ENCODE measurements around the gene NTM.

The NTM gene

DNA sequence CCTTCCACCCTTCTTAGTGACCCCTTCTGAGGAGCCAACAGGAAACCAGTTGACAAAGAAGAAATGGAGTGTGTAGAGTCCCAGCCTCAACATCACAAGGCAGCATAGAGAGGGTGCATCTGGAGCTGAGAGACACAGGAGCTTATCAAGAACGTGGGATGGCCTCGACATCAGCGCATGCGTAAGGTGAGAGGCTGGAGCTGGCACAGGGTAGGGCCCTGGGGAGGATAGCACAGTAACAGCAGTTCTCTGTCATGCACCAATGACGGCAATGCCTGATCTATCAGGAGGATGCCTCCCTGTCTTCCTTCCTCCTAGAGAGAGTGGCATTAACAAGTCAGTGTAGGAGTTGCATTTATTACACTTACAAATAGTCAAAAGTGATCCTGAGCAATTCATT is 426.1 kb downstream of the NTM start:
- in situ Hi-C loops (cut with MboI; ENCODE audit: low sequenced_read_pairs): no loop called here

DNA sequence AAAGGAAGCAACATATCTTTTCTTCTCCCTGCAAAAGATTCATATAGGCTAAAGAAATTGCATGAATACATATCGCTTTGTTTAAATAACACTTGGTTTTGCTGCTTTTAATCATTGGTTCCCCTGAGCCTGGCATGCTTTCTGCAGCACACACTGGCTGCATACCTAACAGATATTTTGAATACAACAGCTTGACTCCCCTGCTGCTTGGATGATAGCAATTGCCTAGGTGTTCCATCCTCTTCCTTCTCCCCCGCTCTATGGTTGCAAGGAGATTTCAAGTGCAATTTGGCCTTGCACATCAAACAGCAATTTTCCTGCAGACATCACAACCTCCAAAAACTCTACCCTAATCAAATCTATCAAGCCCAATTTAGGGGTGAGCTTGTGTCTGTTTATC is 430.0 kb downstream of the NTM start:
- in situ Hi-C loops (cut with MboI; ENCODE audit: low sequenced_read_pairs): no loop called here

DNA sequence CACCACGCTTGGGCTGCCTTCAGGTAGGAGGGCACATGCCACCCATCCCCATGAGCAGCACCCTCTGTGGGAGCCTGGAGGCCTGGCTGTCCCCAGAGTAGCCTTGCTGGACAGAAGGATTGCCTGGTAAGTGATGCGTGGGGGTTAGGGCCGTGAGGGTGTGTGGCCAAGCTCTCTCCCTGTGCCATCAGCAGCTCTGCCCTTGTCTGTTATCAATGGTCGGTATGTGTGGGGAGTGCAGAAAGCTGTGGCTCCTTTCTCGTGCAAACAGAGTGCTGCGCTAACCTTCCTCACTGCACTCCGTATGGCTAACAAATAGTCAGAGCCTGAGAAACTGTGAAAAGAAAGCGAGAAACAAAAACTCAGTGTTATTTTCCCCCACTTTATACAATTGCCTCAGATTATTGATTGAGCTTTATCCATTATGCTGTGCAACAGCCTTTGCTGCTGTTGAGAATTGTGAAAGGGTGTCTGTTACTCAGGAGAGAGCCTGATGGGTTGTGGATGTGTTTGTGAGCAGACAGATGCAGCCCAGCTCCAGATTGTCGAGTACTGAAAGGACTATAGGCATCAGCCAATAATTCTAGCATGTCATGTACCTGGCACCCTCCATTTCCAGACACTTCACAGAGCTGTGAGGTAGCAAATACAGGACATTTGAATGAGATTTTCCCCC is 432.2 kb downstream of the NTM start:
- in situ Hi-C loops (cut with MboI; ENCODE audit: low sequenced_read_pairs): no loop called here

DNA sequence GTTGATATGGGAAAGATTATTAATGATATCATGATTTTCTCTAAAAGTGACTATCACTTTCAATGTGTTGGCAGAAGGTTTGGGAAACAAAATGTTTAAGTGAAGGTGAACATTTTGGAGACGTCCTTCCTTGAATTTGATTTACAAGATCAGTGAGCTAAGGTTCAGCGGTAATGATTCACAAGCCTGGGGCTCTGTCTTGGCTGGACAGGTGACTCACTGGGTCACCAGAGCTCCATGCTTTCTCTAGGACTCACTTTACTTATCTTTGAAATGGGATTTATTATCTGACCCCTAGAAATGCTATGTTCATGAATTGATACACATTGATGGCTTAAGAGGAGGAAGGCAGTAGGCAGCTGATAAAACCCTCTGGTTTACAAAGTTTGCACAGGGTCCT is 437.5 kb downstream of the NTM start:
- in situ Hi-C loops (cut with MboI; ENCODE audit: low sequenced_read_pairs): no loop called here

DNA sequence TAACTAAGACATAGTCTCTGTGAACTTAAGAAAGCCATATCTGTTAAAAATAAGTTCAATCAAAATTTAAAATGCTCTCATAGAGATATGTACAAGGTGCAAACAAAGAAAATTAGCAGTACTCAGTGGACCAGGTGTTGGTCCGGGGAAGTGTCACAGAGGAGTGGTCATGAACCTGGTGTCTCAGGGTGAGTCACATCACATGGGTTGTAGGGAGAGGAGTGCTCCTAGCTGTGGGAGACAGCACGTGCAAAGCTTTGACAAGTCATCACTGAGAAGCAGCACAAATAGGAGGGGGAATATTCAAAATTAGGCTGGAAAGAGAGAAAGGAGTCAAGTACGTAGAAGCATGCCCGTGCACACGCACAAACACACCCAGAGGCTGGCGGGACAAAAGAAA is 438.1 kb downstream of the NTM start:
- in situ Hi-C loops (cut with MboI; ENCODE audit: low sequenced_read_pairs): no loop called here

DNA sequence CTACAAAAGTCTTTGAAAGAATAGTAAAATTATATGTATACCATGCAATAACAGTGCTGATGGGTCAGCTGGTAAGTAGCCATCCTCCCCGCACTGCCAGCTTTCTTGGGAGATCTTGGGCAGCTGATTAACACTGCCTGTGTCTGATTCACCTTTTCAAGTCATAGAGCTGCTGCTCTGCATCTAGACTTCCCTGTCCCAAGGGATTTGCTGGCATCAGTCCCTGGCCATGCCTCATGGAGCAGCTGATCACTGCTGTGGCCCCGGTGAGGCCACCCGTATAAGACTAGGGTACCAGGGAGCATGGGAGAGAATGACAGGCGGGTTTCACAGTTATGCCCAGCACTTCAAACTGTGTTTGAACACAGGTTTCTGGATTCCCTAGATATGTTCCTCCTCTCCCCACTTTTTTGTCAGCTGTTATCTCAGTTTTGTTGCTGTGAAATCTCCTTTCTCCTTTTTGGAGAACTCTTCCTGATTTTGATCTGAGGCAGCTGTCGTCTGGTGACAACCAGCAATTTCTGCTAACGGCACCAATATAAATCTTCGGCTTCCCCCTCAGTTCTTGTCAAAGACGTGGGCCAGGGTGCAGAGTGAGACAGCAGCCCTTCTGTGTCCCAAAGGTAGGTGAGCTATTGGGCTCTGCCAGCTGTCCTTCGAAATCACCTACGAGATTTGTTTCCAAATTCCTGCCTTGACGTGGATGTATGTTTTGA is 438.9 kb downstream of the NTM start:
- in situ Hi-C loops (cut with MboI; ENCODE audit: low sequenced_read_pairs): no loop called here

DNA sequence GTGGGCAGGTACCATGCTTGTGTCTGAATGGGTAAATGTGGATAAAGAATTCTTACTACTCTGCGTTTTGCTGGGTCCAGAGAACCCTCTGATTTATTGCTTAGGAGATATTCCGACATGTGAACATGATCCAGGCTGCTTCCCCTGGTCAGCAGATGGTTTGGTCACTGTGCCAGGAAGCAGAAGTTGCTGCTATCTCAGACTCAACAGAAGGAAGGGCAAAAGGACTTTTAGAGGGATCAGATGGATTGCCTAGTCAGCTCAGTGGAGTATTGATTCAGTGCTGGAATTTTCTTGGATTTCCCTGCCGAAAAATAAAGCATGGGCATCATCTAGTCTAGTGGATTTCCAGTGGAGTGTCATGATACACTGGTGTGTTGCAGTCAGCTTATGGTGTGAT is 440.1 kb downstream of the NTM start:
- in situ Hi-C loops (cut with MboI; ENCODE audit: low sequenced_read_pairs): no loop called here

DNA sequence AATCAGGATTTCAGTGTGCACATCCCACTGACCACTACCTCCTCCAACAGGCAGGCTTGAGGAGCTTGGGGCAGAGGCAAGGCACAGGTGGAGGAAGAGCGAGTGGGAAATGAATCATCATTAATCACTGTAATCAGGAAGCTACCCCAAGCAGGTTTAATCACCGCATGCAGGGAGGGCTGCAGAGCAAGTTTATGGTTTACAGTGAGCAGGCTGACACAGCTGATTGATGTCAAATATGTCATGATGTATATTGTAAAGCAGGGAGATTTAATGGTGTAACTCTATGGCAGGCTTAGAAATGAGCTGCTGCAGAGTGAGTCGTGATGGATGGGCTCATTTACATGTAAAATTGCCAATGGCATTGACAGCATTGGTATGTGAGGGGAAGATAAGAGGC is 441.0 kb downstream of the NTM start:
- in situ Hi-C loops (cut with MboI; ENCODE audit: low sequenced_read_pairs): no loop called here

DNA sequence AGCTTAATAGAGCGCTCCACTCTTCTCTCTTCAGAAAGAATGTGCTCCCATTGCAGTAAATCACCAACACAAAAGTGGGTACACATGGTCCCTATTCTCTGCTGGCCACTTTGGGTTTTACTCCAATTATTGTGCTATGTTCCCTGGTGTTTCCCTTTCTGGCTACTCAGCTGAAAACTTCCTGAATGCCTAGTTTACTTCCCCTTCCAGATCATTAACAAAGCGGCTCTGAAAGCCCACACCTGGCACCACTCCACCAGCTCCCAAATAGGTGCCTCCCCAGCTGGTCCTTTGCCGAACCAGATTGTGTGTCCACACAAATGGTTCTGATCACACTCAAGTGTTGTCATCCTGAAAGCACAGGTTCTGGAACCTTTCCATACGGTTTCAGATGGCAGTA is 443.7 kb downstream of the NTM start:
- in situ Hi-C loops (cut with MboI; ENCODE audit: low sequenced_read_pairs): no loop called here

DNA sequence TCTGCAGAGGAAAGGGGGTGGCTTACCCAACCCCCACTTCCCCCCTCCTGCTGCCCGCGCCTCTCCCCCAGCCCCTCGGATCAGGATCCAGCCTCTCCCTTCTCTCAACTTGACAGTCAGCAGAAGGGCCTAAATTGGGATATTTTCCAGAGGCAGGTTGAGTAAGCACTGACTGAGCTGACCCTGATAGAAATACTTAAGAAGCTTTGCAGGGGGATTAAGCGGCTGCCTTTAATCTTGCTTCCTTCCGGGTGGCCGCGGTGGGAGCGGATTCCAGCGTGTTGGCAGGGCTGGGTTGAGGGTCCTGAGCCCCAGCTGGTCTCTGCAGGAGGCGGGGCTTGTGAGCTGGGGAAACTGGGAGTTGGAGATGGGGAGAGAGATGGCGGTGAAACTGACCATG is 445.2 kb downstream of the NTM start:
- in situ Hi-C loops (cut with MboI; ENCODE audit: low sequenced_read_pairs): no loop called here

DNA sequence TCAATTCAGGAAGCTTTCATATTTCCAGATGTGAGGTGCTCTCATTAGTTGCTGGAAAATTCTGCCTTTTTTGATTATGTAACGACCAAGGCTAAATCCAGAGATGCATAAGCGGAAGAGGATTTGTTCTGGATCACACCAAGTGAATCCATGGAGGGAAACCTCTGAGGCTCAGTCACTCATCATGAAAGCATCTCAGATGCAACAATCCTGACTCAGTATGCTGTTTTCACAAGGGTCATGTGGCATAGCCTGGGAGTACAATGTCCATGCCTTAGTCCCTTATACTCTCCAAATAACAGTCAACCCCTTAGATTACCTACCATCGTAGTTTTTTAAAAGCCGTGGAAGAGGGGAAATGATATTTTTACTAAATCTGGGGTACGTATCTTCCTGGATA is 445.6 kb downstream of the NTM start:
- in situ Hi-C loops (cut with MboI; ENCODE audit: low sequenced_read_pairs): no loop called here

DNA sequence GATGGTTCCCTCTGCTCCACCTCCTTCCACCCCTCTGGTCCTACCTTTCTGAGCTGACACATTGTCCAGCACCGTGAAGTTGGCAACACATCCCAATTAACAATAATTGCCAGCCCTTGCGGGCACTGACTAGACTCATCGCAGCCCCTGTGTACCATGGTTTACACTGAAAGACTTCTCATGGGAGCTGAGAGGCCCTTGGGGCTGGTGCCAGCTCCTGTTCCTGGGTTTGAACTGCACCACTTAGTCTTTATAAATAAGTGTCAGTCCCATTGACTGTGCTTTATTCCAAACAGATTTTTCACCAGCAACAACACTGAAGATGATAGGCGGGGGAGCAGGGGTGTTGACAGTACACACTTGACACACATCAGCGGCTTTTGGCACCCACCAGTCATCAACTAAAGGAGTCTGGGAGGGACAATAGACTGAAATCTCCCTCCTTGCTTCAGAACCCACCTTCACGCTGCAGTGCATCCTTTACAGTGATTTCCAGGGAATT is 447.3 kb downstream of the NTM start:
- in situ Hi-C loops (cut with MboI; ENCODE audit: low sequenced_read_pairs): no loop called here

DNA sequence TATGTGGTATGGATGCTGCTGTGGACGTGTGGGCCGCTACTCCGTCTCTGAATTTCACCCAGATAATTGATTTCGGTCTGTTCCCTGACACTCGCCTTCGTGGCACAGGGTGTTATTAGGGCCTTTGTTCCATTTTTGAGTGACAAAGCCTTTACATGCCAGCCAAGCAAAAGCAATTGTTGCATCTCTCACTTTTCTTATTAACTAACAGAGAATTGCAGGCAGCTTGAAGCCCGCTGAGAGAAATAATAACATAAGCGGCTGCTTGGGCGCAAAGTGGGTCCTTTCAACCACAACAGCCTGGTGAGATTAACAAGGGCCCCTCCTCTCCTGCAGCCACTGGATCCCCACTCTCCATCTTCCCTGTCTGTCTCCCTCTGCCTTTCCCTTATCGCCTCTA is 449.4 kb downstream of the NTM start:
- in situ Hi-C loops (cut with MboI; ENCODE audit: low sequenced_read_pairs): no loop called here

DNA sequence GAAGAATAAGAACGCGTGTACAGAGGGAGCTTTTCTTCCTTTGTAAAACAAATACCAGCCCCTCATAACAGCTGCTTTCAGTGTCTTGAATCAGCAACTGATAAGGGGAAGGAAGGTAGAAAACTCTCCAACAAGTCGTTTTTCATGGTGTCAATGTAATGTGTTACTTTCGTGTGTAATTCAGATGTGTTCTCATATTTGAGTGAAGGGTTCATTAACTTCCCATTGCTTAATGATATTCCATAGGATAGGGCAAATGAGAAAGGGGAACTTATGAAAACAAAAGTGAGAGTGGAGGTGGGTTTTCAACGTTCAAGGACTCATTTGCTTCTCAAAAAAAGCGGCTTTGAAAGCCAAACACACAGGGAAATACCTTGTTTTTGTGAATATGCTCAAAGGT is 452.1 kb downstream of the NTM start:
- in situ Hi-C loops (cut with MboI; ENCODE audit: low sequenced_read_pairs): no loop called here

DNA sequence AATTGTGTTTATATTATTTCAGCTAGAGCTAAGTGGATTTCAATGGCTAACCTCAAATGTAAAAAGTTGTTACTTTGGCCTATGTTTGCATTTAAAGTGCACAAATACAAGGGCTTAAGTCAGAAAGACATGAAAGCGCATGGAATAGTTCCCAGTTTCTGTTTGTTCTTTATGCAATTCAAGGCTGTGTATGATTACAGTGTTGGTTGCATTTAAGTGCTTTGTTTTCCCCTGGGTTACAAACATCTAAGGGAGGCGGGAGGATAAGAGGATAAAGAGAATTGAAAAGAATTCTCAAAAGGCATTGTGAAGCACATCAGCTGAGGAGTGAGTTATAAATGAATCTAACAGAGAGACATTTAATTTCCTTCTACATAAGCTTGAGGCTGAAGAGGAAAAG is 453.4 kb downstream of the NTM start:
- in situ Hi-C loops (cut with MboI; ENCODE audit: low sequenced_read_pairs): no loop called here

DNA sequence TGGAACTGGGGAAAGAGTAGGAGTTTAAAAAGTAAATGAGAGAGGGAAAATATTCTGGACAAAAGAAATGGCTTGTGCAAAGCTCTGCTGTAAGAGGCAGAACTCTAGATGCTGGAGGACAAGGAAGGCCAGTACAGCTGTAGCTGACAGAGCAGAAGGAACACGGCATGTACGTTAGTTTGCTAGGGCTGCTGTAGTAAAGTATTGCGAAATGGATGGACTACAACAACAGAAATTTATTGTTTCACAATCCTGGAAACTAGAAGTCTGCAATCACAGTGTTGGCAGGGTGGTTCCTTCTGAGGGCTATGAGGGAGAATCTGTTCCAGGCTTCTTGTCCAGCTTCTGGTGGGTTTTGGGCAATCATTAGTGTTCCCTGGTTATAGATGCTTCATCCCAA is 454.4 kb downstream of the NTM start:
- in situ Hi-C loops (cut with MboI; ENCODE audit: low sequenced_read_pairs): no loop called here

DNA sequence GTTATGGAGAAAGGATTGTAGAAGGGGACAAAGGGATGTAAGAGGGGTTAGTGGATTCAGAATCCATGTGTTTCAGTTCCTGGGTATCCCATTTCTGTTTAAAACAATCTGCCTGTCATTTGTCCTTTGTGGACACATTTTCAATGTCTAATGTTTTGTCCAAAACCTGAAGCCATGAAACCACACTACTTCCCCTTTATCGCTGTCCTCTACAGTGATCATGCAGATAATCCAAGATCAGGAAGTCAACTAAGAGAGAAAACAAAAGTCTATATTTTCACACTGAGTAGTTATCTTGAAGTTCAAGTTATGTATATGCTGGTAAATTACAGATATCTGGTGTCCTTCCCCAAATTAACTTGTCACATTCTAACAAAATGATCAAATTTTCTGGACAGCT is 457.0 kb downstream of the NTM start:
- in situ Hi-C loops (cut with MboI; ENCODE audit: low sequenced_read_pairs): no loop called here

DNA sequence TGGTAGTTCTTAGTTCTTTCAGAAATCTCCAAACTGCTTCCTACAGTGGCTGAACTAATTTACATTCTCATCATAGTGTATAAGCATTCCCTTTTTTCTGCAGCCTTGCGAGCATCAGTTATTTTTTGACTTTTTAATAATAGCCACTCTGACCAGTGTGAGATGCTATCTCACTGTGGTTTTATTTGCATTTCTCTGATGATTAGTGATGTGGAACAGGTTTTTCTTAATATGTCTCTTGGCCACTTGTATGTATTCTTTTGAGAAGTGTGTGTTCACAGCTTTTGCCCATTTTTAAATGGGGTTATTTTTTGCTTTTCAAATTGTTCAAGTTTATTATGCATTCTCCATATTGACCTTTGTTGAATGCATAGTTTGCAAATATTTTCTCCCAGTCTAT is 459.3 kb downstream of the NTM start:
- in situ Hi-C loops (cut with MboI; ENCODE audit: low sequenced_read_pairs): no loop called here

DNA sequence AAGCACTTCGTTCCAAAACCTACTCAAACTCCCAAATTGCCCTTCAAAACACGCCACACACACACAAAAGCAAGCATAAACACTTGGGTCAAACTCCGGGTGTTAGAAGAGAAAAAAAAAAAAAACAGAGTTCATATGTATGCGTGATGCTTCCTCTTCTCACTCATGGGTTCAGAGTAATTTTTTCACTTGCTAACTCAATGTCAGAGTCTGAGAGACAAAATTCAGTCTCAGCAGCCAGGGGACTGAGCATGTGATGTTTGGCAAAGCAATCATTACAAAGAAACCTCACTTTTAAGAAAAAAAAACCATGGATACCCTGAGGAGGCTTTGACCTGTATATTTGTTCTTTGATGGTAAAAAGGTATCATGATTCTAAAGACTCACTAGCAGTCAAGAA is 461.7 kb downstream of the NTM start:
- in situ Hi-C loops (cut with MboI; ENCODE audit: low sequenced_read_pairs): no loop called here

DNA sequence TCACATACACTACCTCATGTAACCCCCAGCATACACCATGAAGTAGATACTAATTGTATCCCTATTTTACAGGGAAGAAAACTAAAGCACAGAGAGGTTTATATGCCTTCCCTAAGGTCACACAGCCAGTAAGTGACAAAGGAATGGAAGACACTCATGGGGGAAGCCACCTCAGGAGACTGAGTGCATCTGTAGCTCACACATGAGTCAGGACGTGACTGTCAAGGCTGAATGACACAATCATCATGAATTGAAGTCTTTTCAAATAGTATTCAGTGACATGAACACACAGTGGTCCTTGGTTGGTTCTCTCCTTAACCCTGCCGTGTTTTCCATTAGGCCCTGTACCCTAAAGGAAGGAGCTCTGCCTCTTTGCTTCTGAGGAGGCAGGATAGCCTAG is 463.0 kb downstream of the NTM start:
- in situ Hi-C loops (cut with MboI; ENCODE audit: low sequenced_read_pairs): no loop called here

DNA sequence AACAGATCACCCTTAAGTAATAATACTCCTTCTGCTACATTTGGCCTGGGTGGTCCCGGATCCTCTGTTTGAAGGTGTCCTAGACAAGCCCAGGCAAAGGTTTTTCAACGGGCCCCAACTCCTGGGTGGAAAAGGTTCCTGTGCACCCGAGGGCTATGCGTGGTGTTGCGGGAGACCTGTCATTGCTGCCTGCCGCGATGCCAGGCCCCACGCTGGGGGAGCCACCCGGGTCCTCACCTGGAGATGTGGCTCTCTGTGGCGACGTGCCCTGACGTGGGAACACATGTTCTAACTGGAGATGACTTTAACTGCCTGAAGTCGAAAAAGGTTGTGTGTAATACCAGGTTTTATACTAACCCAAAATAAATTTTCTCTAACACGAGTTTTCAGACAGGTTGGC is 467.1 kb downstream of the NTM start:
- in situ Hi-C loops (cut with MboI; ENCODE audit: low sequenced_read_pairs): no loop called here

DNA sequence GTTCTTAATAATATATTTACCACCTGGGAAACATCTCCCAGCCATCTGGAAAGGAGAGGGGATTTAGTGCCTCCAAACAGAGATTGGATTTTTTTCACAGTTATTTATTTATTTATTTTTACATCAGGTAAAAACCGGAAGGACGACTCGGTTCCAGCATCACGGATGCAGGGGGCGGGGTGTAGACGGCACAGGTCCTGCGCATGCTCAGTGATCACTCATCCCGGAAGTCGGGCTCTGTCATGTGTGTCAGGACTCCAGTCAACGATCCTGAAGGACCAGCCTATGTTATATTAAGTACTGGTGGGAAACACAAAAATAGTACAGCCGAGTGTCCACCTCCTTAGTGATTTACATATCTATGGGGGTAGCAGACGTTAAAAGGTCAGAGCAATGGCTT is 467.6 kb downstream of the NTM start:
- in situ Hi-C loops (cut with MboI; ENCODE audit: low sequenced_read_pairs): no loop called here

DNA sequence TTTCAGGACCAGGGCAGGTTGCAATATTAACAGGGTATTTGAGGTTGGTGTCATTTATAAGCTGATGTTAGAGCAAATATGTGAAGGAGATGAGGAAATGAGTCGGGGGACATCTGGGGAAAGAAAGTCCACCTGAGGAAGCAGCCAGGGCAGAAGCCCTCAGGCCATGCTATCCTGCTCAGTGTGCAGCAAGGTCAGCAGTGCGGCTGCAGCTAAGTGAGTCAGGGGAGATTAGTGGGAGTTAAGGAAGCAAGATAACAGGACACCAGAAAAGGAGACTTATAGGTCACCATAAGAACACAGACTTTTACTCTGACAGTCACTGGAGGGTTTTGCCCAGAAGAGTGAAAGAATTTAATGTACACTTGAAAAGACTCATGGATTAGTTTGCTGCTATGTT is 468.9 kb downstream of the NTM start:
- in situ Hi-C loops (cut with MboI; ENCODE audit: low sequenced_read_pairs): no loop called here

All from HL-60/S4 (cell line).